Measurements from ENCODE around the gene RILPL2.
"Not testable (repeated sequence)": the region's sequence is repeated elsewhere in the genome, so short reads cannot be mapped to it uniquely, and the experiment has no call there.

DNA sequence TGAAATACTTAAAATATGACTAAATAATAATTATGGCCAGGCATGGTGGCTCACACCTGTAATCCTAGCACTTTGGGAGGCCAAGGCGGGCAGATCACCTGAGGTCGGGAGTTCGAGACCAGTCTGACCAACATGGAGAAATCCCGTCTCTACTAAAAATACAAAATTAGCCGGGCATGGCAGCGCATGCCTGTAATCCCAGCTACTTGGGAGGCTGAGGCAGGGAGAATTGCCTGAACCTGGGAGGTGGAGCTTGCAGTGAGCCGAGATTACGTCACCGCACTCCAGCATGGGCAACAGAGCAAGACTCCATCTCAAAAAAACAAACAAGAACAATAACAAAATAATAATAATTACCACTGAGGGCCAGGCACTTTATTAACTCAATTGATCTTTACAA, 50.9 kb downstream of the RILPL2 start:
- TF ChIP-seq ZNF274 (IDR thresholded peaks at IDR 0.05; ENCODE audit: low read depth, low read length); YY1 (IDR thresholded peaks at IDR 0.05; ENCODE audit: insufficient read depth, insufficient read length); SUZ12 (IDR thresholded peaks at IDR 0.05; ENCODE audit: extremely low read depth, insufficient read depth, insufficient read length): not testable (repeated sequence)

Data from NT2/D1 (cell line).